ENCODE measurements around the gene MCM5. TPM values are rescaled to one million over a fixed set of nuclear protein-coding genes. Genes with fewer than 3 reads are reported as not detected.

Gene MCM5
- total RNA-seq, 1 experiment from 2014 or later = 155 TPM

DNA sequence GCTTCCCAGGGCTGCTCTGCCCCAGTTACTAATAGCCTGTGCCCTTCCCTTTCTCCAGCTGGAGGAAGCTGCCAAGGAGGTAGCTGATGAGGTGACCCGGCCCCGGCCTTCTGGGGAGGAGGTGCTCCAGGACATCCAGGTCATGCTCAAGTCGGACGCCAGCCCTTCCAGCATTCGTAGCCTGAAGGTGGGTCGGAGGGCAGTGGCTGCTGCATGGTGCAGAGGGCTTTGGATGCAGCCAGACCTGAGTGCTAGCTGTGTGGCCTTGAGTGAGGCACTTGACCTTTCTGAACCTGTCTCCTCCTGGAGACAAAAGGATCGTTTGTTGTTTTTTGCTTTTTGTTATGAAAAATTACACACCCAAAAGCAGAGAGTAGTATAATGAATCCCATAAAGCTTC is 3.4 kb downstream of the MCM5 start:
- no peak for DNase-seq (ENCODE audit: low spot score)

DNA sequence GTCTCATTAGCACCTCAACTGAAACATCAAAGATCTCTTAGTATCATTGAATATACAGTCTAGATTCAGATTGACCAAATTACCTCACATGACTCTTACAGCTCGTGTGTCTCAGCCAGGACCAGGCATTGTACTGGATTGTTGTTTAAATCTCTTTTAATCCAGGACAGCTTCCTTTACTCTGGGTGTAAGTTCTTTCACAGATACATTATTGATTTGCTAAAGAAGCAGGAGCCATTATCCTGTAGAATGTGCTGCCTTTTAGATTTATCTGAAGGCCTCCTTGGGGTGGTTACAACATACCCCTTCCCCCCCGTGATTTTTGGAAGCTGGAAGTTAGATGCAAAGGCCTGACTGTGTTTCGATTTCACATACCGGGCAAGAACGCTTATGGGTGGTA is 4.2 kb downstream of the MCM5 start:
- no peak for DNase-seq (ENCODE audit: low spot score)

DNA sequence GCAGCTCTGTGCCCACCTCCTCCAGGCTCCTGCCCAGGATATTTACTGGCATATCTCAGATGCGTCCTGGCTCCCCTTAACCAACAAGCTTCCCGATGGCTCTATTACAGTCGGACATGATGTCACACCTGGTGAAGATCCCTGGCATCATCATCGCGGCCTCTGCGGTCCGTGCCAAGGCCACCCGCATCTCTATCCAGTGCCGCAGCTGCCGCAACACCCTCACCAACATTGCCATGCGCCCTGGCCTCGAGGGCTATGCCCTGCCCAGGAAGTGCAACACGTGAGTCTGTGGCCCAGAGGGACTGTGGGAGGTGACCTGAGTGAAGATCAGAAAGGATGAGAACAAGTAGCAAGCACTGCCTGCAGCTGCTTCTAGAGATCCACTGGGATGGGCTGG is 6.5 kb downstream of the MCM5 start:
- DNase-seq (ENCODE audit: low spot score) = no peak

DNA sequence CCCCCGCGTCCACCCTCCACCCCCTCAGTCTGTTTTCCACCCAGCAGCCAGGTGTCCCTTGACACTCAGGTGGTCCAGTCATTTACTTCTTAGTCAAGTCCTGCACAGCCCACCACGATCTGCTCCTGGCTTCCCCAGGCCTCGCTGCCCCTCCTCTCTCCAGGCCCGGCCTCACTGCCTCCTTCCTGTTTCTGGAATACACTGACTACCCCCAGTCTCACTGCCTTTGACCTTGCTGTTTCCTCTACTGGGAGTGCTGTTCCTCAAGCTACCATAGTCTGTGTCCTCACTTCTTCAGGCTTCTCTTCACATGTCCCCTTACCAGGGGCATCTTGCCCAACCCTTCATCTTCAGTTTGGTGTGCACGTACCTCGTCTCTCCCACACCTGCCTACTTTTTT is 7.4 kb downstream of the MCM5 start:
- no peak for DNase-seq (ENCODE audit: low spot score)

DNA sequence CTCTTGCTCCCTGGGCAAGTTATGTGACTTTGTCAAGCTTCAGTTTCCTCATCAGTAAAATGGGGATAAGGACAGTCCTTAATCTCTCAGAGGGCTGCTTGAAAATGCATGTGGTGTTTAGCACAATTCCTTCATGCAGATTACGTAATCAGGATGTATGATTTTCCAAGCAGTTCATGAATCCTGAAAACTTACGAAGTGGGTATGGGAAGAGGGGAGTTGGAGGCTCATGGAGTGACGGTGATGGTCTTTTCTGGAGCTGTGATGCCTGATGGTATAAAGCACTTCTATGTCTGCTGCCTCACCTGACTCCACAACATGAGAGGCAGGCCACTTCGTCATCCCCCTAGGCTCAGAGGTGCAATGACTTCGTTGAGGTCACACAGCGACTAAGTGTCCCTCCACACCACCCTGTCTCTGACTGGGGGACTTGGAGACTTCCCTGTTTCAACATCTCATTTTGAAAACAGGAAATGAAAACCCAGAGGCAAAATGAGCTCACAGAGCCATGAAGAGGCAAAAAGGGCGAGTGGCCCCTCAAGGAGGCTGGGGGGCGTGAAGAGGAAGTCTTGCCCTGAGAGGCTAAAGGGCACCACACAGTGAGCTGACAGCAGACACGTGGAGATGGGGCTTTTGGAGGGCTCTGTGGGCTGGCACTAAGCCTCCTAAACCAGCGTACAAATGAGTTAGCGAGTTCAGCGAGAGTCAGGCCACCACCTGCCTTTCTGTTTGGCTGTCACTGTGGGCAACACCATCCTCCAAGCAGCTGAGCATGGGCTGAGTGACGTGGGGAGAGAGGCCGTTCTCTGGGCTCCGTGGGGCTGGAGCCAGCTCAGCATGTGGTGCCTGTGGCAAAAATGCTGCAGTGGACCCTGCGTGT is 10.1 kb downstream of the MCM5 start:
- DNase-seq (ENCODE audit: low spot score) = no peak

DNA sequence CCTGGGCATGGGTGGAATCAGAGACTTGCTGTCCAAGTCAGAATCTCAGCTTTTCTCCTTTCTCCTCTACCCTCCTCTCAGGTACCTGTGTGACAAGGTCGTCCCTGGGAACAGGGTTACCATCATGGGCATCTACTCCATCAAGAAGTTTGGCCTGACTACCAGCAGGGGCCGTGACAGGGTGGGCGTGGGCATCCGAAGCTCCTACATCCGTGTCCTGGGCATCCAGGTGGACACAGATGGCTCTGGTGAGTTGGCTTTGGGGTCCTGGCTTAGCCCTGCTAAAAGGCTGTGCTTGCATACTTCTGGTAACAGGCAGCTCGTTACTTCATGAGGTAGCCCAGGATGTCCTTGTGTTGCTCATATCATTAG is 10.7 kb downstream of the MCM5 start:
- DNase-seq (ENCODE audit: low spot score) = no peak

DNA sequence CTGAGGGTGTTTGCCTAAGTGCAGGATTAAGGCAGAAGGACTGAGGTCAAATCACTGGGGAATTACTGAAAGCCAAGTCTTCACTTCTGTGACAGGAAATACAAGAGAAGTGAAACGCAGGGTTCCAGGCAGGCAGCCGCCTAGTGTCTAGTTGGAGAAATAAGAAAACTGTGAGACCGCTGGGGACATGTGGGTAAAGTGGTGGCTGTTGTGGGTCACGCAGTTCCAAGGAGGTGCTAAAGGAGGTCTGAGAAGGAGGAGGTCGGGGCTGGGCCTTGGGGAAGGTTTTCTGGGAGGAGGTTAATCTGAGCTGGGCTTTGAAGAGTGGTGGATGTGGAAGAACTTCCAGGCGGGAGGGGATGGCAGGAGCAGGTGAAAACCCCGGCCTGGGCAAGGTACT is 11.2 kb downstream of the MCM5 start:
- DNase-seq (ENCODE audit: low spot score) = no peak

DNA sequence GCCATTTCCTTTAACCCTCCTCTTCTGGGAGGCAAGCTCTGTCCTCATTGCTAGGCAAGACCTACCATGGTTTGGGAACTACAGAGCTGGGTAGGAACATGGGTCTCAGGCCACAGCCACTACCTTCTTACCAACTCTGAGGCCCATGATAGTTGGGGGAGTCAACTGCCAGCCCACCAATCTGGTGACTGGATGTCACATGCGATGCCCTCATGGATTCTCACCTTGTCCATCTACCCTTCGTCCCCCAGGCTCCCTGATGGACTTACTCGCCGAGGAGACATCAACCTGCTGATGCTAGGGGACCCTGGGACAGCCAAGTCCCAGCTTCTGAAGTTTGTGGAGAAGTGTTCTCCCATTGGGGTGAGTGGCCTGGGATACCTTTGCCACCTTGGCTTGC is 13.7 kb downstream of the MCM5 start:
- no peak for DNase-seq (ENCODE audit: low spot score)

DNA sequence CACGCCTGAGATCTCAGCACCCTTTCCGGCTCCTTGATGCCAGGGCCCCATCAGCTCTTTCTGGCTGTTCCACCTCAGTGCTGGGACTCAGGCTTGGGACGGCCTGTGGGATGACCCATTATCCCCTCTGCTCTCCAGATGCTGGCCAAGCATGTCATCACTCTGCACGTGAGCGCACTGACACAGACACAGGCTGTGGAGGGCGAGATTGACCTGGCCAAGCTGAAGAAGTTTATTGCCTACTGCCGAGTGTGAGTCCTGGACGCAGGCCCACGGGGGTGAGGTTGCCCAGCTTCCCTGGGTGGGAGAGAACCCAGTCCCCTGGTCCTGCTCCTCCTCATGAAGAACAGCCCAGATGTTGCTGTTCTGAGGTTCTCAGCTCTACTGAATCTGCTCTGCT is 17.7 kb downstream of the MCM5 start:
- DNase-seq (ENCODE audit: low spot score) = no peak

DNA sequence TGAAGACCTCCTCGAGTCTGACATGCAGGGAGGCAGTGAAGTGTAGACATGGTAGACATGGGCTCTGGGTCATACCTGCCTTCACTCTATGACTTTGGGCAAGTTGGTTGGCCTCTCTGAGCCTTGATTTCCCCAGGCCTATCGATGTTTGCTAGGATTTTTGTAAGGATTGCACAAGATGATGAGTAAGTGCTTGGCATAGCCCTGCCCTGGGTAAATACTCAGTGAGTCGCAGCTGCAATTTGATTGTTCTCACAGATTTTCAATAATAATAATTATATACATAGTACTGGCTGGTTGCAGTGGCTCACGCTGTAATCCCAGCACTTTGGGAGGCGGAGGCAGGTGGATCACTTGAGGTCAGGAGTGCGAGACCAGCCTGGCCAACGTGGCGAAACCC is 18.1 kb downstream of the MCM5 start:
- DNase-seq (ENCODE audit: low spot score) = no peak

DNA sequence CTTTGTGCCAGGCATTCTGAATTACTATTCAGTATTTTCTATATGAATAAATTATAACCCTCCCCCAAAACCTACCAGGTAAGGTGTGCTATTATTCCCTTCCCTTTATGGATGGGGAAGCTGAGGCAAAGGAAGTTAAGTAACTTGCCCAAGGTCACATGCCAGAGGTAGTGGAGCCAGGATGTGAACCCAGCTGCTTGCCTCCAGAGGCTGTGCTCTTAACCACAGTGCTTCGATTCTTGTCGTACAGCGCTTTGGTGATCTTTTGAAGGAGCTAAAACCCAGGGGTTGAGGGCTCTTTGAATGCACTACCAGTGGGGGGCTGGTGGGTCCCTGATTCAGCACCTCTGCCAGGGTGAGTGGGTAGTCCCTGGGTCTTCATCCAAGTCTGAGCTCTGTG is 18.8 kb downstream of the MCM5 start:
- no peak for DNase-seq (ENCODE audit: low spot score)

DNA sequence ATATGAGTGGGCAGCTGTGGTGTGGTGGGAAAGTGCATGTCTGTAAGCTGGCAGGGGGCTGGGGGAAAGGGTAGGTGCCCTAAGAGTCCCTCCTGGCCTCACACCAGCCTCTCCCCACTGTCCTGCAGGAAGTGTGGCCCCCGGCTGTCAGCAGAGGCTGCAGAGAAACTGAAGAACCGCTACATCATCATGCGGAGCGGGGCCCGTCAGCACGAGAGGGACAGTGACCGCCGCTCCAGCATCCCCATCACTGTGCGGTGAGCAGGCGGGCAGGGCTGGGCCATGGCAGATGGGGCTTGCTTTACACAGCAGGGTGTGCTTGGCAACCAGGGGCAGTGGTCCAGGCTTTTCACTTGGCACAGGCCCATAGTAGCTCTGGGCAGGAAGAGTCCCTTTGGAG is 19.8 kb downstream of the MCM5 start:
- no peak for DNase-seq (ENCODE audit: low spot score)

DNA sequence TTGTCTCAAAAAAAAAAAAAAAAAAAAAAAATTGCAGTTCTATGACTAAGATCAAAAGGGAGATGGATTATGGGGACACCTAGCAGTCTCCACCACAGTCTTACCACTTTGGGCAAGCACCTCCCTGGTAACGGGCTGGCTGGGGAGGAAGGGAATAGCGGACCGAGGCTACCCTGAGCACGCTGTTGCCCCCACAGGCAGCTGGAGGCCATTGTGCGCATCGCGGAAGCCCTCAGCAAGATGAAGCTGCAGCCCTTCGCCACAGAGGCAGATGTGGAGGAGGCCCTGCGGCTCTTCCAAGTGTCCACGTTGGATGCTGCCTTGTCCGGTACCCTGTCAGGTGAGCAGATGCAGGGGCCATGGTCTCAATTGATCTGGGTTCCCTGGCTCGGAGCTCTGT is 21.2 kb downstream of the MCM5 start:
- DNase-seq (ENCODE audit: low spot score) = no peak

DNA sequence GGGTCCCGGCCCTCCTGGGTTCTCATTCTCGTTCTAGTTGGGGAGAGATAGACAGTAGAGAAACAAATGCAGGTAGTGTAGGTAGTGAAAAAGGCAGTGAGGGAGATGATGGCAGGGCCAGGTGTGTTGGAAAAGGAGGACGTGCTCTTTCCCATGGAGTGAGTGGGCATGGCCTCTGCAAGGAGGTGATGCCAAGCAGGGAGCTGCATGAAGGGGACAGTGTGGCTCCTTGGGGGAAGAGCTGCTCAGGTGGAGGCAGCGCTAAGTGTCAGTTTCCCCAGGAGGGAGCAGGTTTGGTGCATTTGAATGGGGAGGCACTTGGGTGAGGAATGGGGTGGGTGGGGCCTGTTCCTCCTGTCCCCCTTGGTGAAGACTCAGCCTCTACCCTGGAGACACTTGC is 22.2 kb downstream of the MCM5 start:
- no peak for DNase-seq (ENCODE audit: low spot score)

DNA sequence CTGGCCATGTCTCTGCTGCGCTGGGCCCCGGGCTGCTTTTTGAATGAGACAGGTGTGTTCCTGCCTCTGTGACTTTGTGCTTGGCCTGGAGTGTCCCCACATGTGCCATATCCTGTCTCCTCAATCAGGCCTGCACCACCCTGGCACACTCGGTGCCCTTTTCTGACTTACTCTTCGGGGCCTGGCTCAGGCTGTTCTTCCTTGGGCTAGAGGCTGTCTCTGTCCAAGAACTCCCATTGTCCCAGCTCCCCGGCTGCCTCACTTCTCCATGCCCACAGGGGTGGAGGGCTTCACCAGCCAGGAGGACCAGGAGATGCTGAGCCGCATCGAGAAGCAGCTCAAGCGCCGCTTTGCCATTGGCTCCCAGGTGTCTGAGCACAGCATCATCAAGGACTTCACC is 23.0 kb downstream of the MCM5 start:
- no peak for DNase-seq (ENCODE audit: low spot score)

DNA sequence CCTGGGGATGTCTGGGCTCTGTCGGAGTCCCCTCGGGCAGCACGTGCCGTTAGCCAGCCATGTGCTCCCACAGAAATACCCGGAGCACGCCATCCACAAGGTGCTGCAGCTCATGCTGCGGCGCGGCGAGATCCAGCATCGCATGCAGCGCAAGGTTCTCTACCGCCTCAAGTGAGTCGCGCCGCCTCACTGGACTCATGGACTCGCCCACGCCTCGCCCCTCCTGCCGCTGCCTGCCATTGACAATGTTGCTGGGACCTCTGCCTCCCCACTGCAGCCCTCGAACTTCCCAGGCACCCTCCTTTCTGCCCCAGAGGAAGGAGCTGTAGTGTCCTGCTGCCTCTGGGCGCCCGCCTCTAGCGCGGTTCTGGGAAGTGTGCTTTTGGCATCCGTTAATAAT is 24.1 kb downstream of the MCM5 start:
- no peak for DNase-seq (ENCODE audit: low spot score)

DNA sequence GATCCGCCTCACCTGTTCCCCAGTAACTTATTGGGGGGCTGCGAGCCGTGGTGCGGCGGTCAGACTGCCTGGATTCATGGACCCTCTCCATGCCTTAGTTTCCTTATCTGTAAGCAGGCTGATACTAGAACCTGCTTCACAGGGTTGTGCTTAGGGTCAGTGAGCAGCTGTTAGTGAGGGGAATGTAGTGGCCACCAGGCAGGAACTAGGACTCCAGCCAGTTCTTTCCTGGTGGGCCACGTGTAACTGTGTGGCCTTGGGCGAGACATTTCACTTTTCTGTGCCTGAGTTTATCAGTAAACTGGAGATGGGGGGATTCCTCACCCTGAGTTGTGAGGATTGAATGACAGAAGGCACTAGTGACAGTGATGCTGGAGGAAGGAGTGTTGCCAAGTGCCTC is 24.8 kb downstream of the MCM5 start:
- no peak for DNase-seq (ENCODE audit: low spot score)

DNA sequence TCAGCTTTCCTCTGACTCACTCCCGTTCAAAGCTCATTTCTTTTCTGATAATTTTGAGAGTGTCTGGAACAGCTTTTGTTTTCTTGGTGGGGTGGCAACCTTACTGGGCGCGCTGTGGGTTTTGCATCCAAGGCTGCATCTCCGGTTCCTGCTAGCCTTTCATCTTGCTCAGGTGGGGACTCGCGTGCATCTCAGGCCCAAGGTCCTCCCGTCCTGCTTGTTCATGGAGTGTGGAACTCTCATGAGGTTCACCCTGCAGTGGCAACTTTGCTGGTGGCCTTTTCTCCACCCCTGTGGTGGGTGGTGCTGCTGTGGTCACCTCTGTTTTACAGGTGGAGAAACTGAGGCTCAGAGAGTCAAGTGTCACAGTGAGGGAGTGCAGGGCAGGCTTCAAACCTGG is 25.6 kb downstream of the MCM5 start:
- no peak for DNase-seq (ENCODE audit: low spot score)

DNA sequence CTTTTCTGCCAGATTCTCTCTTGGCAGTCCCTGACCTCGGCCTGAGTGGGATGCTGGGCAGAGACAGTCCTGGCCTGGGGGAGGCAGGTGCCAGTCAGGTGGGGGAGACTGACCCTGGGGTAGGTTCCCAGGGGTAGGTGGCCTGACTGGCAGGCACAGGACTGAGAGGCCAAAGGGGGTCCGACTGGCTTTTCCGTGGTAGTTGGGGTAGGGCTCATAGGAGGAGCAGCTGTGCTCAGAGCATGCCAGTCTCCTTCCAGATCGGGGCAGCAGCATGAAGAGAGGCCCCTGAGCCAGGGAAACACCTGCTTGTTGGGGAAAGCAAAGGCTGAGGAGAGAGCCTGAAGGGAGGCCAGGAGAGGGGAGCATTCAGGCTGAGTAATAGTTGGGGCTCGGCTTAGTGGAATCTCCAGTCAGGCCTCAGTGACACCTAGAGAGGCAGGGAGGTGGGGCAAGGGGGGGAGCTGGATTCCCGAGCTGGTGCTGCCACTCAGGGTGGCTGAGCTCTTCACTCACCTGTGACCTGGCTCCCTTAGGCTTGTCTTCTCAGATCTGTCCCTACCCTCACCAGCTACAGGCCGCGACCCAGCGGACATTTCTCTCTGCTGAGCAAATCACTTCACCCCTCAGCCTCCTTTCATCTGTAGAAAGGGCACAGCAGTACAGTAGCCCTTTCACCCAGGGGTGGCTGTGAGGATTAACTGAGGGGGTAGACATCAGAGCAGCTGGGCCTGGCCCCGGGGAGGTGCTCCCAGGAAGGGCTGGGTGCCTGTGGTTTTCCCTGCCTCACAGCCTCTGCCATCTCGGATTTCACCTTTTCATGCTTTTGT is 26.2 kb downstream of the MCM5 start:
- DNase-seq (ENCODE audit: low spot score) = peak; percentile 6

DNA sequence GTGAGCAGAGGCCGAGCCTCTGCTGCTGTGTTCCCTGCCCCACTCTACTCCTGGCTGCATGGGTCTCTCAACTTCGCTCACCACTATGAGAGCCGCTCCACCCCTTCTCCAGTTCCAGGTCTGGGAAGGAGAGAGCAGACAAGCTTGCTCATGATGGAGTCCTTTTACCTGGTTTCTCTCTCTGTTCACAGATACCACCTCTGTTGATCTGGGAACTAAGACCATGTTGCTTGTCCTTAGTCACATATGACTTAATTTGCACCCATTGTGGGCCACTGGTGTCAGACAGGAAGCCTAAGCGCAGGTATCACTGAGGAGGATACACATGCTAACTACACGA is 26.8 kb downstream of the MCM5 start:
- peak; percentile 3 for DNase-seq (ENCODE audit: low spot score)

DNA sequence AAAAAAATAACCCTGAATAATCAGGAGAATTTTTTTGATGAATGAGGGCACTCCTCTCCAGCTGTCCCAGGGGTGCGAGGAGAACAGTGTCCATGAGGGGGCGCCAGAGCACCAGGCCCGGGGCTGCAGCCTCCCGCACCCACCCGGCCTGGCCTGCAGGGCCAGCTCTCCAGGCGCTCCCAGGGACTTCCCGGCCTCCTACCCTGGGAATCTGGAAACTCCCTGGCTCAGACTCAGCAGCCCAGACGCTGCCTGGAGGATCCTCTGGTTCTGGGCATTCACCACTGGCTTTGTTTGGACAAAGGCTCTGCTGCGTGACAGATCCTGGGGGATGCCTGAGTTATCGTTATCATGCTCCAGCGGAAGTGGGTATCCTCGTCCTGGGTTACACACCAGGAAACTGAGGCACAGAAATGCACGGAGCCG is 31.0 kb downstream of the MCM5 start:
- DNase-seq (ENCODE audit: low spot score) = peak; percentile 66

DNA sequence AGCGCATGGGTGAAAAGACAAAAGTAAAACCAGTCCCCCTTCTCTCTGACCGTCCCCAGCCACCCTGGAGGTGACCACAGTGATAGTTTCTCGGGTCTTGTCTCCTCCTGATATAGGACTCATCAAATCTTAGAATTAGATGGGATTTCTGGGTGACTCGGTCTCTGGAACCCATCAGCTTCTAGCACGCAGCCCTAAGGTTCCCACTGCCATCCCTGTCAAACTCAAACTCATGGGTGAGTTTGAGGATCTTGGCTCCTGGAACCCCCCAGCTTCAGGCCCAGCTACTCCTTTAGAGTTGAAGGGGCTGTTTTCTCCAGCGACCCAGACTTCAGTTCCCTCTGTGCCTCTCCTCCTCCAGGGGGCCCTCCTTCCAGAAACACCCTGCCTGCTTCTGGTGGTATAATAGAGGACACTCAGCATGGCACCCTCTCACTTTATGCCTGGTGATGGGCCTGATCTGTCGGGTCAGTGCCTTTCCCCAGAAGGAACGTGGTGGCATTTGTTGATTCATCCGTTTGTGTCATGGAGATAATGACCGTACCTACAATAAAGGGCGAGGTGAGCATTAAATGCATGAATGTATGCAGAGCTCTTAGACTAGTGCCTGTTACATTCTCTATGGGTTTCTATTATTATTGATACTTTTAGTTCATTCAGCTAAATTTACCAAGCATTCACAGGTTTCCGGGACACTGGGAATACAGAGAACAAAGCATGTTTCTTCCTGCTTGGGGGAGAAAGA is 31.7 kb downstream of the MCM5 start:
- no peak for DNase-seq (ENCODE audit: low spot score)

All from HT-29 (cell line).